GM12878 (cell line): ENCODE results near the gene EML3.

Experiments used
- CHD4 ChIP-seq: fragments of 200-600 bp; sonication (generic); IDR thresholded peaks from 2 replicates; pipeline ENCODE4 v1.6.1; 2016; ENCODE audit warnings: mild to moderate bottlenecking
- CTCF ChIP-seq, 3 experiments: IDR thresholded peaks in 2 of 3; conservative IDR thresholded peaks in 1 of 3; 2 replicates each; pipeline ENCODE4 v1.5.1; 2011; ENCODE audit warnings: low read depth in 3 of 3, low read length in 3 of 3, mild to moderate bottlenecking in 3 of 3, control low read depth in 2 of 3, moderate library complexity in 2 of 3, inconsistent platforms in 1 of 3, mixed read lengths in 1 of 3; ENCODE audit not compliant: control insufficient read depth in 2 of 3, insufficient read depth in 1 of 3; ENCODE audit errors: extremely low read depth in 1 of 3
- EP300 ChIP-seq, 2 experiments: fragments of 150-350 bp in 1 of 2; IDR thresholded peaks; 2 replicates each; pipeline ENCODE4 v1.6.1; 2011 to 2012; ENCODE audit warnings: low read depth in 2 of 2, low read length in 2 of 2, borderline replicate concordance in 1 of 2, improper control_type of control experiment in 1 of 2, inconsistent platforms in 1 of 2; ENCODE audit not compliant: control insufficient read depth in 1 of 2
- FOXM1 ChIP-seq: IDR thresholded peaks from 2 replicates; pipeline ENCODE4 v1.6.1; 2012; ENCODE audit warnings: low read depth, mild to moderate bottlenecking, inconsistent platforms, low read length, moderate library complexity
- POLR2A ChIP-seq: IDR thresholded peaks from 2 replicates; pipeline ENCODE4 v1.6.1; 2011; ENCODE audit warnings: low read depth, mild to moderate bottlenecking, low read length
- POLR2AphosphoS2 ChIP-seq: IDR thresholded peaks from 2 replicates; pipeline ENCODE4 v1.6.1; 2011; ENCODE audit warnings: low read depth, mild to moderate bottlenecking, low read length, improper control_type of control experiment, moderate library complexity
- RAD21 ChIP-seq: IDR thresholded peaks from 2 replicates; pipeline ENCODE4 v1.6.1; 2011; ENCODE audit warnings: mild to moderate bottlenecking, low read depth, low read length, moderate library complexity; ENCODE audit not compliant: insufficient read depth
- RFX5 ChIP-seq: IDR thresholded peaks from 2 replicates; pipeline ENCODE4 v1.6.1; 2011; ENCODE audit warnings: low read depth, low read length, improper control_type of control experiment
- TBL1XR1 ChIP-seq: IDR thresholded peaks from 2 replicates; pipeline ENCODE4 v1.6.1; 2012; ENCODE audit warnings: low read depth, low read length, improper control_type of control experiment
- ZBTB40 ChIP-seq: fragments of 450-650 bp; IDR thresholded peaks from 2 replicates; pipeline ENCODE4 v1.6.1; 2016; ENCODE audit warnings: mild to moderate bottlenecking, moderate library complexity, borderline replicate concordance

- TF ChIP-seq POLR2AphosphoS2 (peak; percentile 97), TBL1XR1 (no peak), RFX5 (peak; percentile 48; the same call in 1 of the 2 replicates), CHD4 (no peak), RAD21 (no peak), POLR2A (peak; percentile 94), FOXM1 (no peak), CTCF (IDR thresholded peaks at IDR 0.05 in 2 of 3, conservative IDR thresholded peaks at IDR 0.05 in 1 of 3; ENCODE audit: control insufficient read depth in 2 of 3, extremely low read depth in 1 of 3, insufficient read depth in 1 of 3, low read depth in 3 of 3, low read length in 3 of 3) (no peak), EP300 (IDR thresholded peaks at IDR 0.05; ENCODE audit: borderline replicate concordance in 1 of 2, control insufficient read depth in 1 of 2, low read depth in 2 of 2, low read length in 2 of 2) (no peak), ZBTB40 (peak; percentile 68; the same call in 1 of the 2 replicates)
These were observed 33.6 kb upstream of the EML3 start, which contains the start of gene GANAB for GRCh38 chr11:62645946-62646824.
